Panc1 (cell line): ENCODE data around the gene HPS6.

ENCODE experiments used
- CTCF ChIP-seq: fragments of 450-650 bp; IDR thresholded peaks from 2 replicates; pipeline ENCODE4 v1.5.1; 2017; ENCODE audit warnings: mild to moderate bottlenecking
- POLR2AphosphoS5 ChIP-seq: IDR thresholded peaks from 2 replicates; pipeline ENCODE4 v1.6.1; 2012; ENCODE audit warnings: mild to moderate bottlenecking, low read depth, low read length, moderate library complexity
- TCF7L2 ChIP-seq: IDR thresholded peaks from 2 replicates; pipeline ENCODE4 v1.6.1; 2011; ENCODE audit warnings: mild to moderate bottlenecking, low read depth, low read length, inconsistent platforms

- TF ChIP-seq CTCF (no peak), POLR2AphosphoS5 (no peak), TCF7L2 (no peak)
Observed at GRCh38 chr10:102064503-102064867, 664 bp upstream of the HPS6 start.
